Measurements from ENCODE around the gene RNPEPL1.

DNA sequence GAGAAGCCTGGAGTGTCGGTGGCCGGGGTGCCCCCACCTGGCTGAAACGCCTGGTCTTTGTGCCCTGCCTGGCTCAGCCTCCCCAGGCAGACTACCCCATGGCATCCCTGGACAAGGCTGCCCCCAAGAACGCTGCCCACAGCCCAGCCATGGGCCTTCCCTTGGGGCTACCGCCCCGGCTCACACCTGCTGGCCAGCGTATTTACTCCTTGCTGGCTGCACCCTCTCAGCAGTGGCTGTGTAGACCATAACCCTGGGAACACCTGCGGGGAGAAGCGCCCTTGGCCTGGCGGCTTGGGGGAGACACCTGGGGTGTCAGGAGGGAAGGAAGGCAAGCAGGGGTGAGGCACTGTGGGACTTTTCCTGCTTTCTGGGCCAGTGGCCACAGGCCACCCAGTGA, 35.6 kb downstream of the RNPEPL1 start:
- TF ChIP-seq CTCF (IDR thresholded peaks at IDR 0.05) (no peak), TCF7L2 (IDR thresholded peaks at IDR 0.05; ENCODE audit: low read depth, low read length) (no peak), POLR2AphosphoS5 (IDR thresholded peaks at IDR 0.05; ENCODE audit: low read depth, low read length) (no peak)
- TF ChIP-seq, protein P1, sequence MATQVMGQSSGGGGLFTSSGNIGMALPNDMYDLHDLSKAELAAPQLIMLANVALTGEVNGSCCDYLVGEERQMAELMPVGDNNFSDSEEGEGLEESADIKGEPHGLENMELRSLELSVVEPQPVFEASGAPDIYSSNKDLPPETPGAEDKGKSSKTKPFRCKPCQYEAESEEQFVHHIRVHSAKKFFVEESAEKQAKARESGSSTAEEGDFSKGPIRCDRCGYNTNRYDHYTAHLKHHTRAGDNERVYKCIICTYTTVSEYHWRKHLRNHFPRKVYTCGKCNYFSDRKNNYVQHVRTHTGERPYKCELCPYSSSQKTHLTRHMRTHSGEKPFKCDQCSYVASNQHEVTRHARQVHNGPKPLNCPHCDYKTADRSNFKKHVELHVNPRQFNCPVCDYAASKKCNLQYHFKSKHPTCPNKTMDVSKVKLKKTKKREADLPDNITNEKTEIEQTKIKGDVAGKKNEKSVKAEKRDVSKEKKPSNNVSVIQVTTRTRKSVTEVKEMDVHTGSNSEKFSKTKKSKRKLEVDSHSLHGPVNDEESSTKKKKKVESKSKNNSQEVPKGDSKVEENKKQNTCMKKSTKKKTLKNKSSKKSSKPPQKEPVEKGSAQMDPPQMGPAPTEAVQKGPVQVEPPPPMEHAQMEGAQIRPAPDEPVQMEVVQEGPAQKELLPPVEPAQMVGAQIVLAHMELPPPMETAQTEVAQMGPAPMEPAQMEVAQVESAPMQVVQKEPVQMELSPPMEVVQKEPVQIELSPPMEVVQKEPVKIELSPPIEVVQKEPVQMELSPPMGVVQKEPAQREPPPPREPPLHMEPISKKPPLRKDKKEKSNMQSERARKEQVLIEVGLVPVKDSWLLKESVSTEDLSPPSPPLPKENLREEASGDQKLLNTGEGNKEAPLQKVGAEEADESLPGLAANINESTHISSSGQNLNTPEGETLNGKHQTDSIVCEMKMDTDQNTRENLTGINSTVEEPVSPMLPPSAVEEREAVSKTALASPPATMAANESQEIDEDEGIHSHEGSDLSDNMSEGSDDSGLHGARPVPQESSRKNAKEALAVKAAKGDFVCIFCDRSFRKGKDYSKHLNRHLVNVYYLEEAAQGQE (IDR thresholded peaks at IDR 0.05; ENCODE audit: insufficient read depth in 1 of 2, low read depth in 2 of 2, low read length in 1 of 2) = no peak
